Adipose tissue (tissue), 3 donors: ENCODE data around the gene SKOR2. TPM values are rescaled to one million over a fixed set of nuclear protein-coding genes. Genes with fewer than 3 reads are reported as not detected.

Experiments used
- H3K27ac ChIP-seq: one replicate; pipeline ENCODE4 v1.5.1; 2013; ENCODE audit warnings: low read depth, low read length
- WGBS, 3 donors: extraction: QIAGEN DNeasy Blood & Tissue Kit; methylation state at CpG; one replicate each; pipeline ENCODE4 v1.1.7; 2013; 5-methylcytosine and 5-hydroxymethylcytosine counted together
- polyA plus RNA-seq, 3 donors: library from polyadenylated mRNA; stranded (reverse); fragments of 200-250 nt; gene quantifications; one replicate each; pipeline ENCODE4 v1.2.3, GENCODE V29; 2013
- donor health status: healthy with polysubstance abuse.
- donor health status: Bipolar disorder and iron deficiency.
- donor health status: healthy.

SKOR2 gene
- not detected for polyA plus RNA-seq

- 2 to 4% (median 2%) methylated on average over 55 of the region's 55 CpGs for WGBS, 3 donors
- no peak within 1 kb of the TSS for H3K27ac ChIP-seq
These were observed at the start of gene SKOR2 for GRCh38 chr18:47251289-47252120. TSS of gene SKOR2 (minus strand) at chr18:47251660. CDS start at chr18:47249183, 2,477 bp downstream.

GRCh38 chr18:47296462-47296861 lies 45.0 kb upstream of the SKOR2 start:
- H3K27ac ChIP-seq = no peak overlapping the region
- 39 to 50% (median 44%) methylated on average over 1 of the region's 1 CpG for WGBS, 3 donors

- H3K27ac ChIP-seq = no peak overlapping the region
- 81 to 88% (median 86%) methylated on average over 3 of the region's 3 CpGs for WGBS, 3 donors
These were observed 43.3 kb upstream of the SKOR2 start for GRCh38 chr18:47294801-47295200.

GRCh38 chr18:47288741-47289140 lies 37.3 kb upstream of the SKOR2 start:
- H3K27ac ChIP-seq = no peak overlapping the region

- no peak overlapping the region for H3K27ac ChIP-seq
- WGBS, 3 donors = 15 to 40% (median 28%) methylated on average over 7 of the region's 7 CpGs
These were observed 36.6 kb upstream of the SKOR2 start for GRCh38 chr18:47287911-47288585.

- H3K27ac ChIP-seq = no peak overlapping the region
- 64 to 69% (median 66%) methylated on average over 4 of the region's 4 CpGs for WGBS, 3 donors
These were observed 35.4 kb upstream of the SKOR2 start for GRCh38 chr18:47286776-47287410.

GRCh38 chr18:47285456-47285855 lies 34.0 kb upstream of the SKOR2 start:
- WGBS, 3 donors = 55 to 59% (median 55%) methylated on average over 7 of the region's 7 CpGs
- H3K27ac ChIP-seq = no peak overlapping the region

- WGBS, 3 donors = 59 to 61% (median 60%) methylated on average over 6 of the region's 6 CpGs
- no peak overlapping the region for H3K27ac ChIP-seq
These were observed 33.4 kb upstream of the SKOR2 start for GRCh38 chr18:47284721-47285395.

GRCh38 chr18:47283476-47283875 lies 32.0 kb upstream of the SKOR2 start:
- WGBS, 3 donors = 40 to 45% (median 44%) methylated on average over 5 of the region's 5 CpGs

GRCh38 chr18:47280121-47280520 lies 28.7 kb upstream of the SKOR2 start:
- WGBS, 3 donors = 45 to 49% (median 48%) methylated on average over 3 of the region's 3 CpGs
- H3K27ac ChIP-seq = no peak overlapping the region

More at GRCh38 chr18:47283476-47283875, 32.0 kb upstream of the SKOR2 start:
- H3K27ac ChIP-seq = no peak overlapping the region

- WGBS, 3 donors = 38 to 45% (median 41%) methylated on average over 9 of the region's 9 CpGs
- no peak overlapping the region for H3K27ac ChIP-seq
These were observed 23.5 kb upstream of the SKOR2 start for GRCh38 chr18:47274961-47275360.

GRCh38 chr18:47265197-47265596 lies 13.7 kb upstream of the SKOR2 start:
- no peak overlapping the region for H3K27ac ChIP-seq
- 20 to 41% (median 31%) methylated on average over 1 of the region's 1 CpG for WGBS, 3 donors

- 2 to 6% (median 5%) methylated on average over 10 of the region's 10 CpGs for WGBS, 3 donors
- no peak overlapping the region for H3K27ac ChIP-seq
These were observed 12.8 kb upstream of the SKOR2 start for GRCh38 chr18:47264308-47264700.

GRCh38 chr18:47263430-47264307 lies 12.2 kb upstream of the SKOR2 start:
- H3K27ac ChIP-seq = no peak overlapping the region
- WGBS, 3 donors = 2 to 5% (median 4%) methylated on average over 69 of the region's 69 CpGs

- H3K27ac ChIP-seq = no peak overlapping the region
- 3 to 5% (median 5%) methylated on average over 16 of the region's 16 CpGs for WGBS, 3 donors
These were observed 11.6 kb upstream of the SKOR2 start for GRCh38 chr18:47263150-47263429.

GRCh38 chr18:47262301-47263149 lies 11.1 kb upstream of the SKOR2 start:
- WGBS, 3 donors = 5 to 7% (median 6%) methylated on average over 38 of the region's 38 CpGs
- no peak overlapping the region for H3K27ac ChIP-seq

- no peak overlapping the region for H3K27ac ChIP-seq
- 2 to 5% (median 5%) methylated on average over 19 of the region's 19 CpGs for WGBS, 3 donors
These were observed 10.4 kb upstream of the SKOR2 start for GRCh38 chr18:47261902-47262300.
